NT2/D1 (cell line): ENCODE measurements around the gene CYSRT1.

Experiments used
- SUZ12 ChIP-seq: IDR thresholded peaks from 2 replicates; pipeline ENCODE4 v1.6.1; 2011; ENCODE audit not compliant: insufficient read length, insufficient read depth; ENCODE audit errors: extremely low read depth
- YY1 ChIP-seq: IDR thresholded peaks from 2 replicates; pipeline ENCODE4 v1.6.1; 2011; ENCODE audit not compliant: insufficient read length, insufficient read depth
- ZNF274 ChIP-seq: IDR thresholded peaks from 2 replicates; pipeline ENCODE4 v1.6.1; 2011; ENCODE audit warnings: mild to moderate bottlenecking, low read depth, low read length

DNA sequence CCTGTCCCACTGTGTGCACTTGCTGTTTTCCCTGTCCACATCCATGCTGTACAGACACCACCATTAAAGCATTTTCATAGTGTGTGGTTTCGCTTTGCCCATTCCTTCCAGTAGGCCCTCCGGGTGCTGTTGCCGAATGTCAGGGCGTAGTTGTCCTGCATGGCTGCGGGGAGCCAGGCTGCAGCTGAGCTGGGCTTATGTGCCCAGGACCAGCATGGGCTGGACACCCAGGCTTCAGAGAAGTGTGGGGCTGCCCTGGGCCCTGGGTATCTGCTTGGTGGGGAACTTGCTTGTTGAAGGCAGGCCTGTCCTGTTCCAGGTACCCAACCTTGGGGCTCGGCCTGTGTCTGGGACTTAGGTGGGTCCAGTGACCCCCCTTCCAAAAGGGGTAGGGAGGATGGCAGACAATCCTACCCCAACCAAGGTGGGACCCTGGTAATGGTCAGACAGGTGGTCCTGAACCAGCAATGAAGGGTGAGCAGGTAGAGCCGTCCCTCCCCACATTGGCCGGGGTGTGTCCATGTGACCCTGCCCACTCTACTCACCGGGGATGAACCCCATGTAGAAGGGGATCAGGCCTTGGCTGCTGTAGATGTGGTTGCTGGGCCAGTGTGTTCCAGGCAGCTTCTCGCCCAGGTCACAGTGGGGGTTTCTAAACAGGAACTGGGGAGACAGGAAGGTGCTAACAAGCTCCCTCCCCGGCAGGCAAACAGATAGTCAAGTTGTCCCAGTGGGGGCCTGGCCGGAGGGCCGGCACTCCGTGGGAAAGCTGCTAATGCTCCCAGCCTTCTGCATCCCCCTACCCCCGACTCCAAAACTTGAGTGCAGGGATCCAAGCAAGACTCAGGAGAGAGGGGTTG is 18.9 kb downstream of the CYSRT1 start:
- TF ChIP-seq ZNF274 = no peak
- TF ChIP-seq YY1 = no peak
- no peak for TF ChIP-seq SUZ12
